ENCODE data around the gene RPL28.

Gene RPL28

DNA sequence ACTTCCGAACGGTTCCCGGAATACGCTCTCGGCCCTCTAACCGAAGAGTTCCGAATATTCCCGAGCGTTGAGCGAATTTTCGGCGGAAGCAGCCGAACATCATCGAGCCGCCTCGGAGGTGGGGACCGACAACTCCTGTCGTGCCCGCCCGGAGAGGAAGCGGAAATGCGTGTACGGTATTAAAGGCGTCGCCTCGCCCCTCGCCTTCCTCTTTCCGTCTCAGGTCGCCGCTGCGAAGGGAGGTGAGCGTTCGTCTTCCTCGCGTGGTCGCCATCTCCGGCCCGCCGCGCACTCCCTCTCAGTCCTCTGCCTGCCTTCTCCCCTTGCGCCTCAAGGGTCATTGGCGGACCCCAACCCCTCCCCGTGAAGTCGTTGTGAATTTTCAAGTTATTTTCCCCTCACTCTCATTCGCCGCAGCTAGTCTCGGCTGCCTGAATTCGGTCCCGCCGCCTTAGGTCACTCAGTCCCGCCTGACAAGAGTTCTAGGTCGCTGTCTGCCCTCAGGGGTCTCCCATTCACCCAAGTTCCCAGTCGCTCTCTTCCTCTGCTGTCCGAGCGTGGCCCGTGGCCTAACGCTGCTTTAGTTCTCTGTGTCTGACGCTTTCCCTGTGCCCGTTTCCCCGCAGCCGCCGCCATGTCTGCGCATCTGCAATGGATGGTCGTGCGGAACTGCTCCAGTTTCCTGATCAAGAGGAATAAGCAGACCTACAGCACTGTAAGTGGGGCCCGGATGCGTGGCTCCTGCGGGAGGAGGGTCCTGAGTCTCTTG is at the start of gene RPL28:
TSS of gene RPL28 (plus strand) at position 209 of the 769 bp plus-strand sequence. CDS start at position 635, 426 bp downstream.
- no peaks in the 10 kb centered on the region for H3K27me3 ChIP-seq (ENCODE audit: insufficient read depth, low read length, poor library complexity)
- H3K4me1 ChIP-seq (ENCODE audit: insufficient read depth, low read length): peaks cover 63% of the 10 kb centered on the region
- H3K27ac ChIP-seq (ENCODE audit: low read length): peak within 1 kb of the TSS; percentile 93
- H3K36me3 ChIP-seq (ENCODE audit: insufficient read depth, low read length): peaks cover 48% of the 10 kb centered on the region
- peak within 1 kb of the TSS; percentile 98 for H3K4me2 ChIP-seq (ENCODE audit: insufficient read depth, low read length)
- no peaks in the 10 kb centered on the region for H3K9me3 ChIP-seq (ENCODE audit: insufficient read depth, low read length, severe bottlenecking)
- peak within 1 kb of the TSS; percentile 81 for H2AFZ ChIP-seq (ENCODE audit: low read depth, low read length)
- peaks cover 51% of the 10 kb centered on the region for H4K20me1 ChIP-seq (ENCODE audit: insufficient read depth, low read length)
- ATAC-seq (ENCODE audit: insufficient read depth, low read depth) (peak; percentile 71), DNase-seq (peak; percentile 99)
- peak within 1 kb of the TSS; percentile 82 for H3K9ac ChIP-seq (ENCODE audit: low read depth, low read length)
- peaks cover 77% of the 10 kb centered on the region for H3K79me2 ChIP-seq (ENCODE audit: insufficient read depth, low read length)
- TF ChIP-seq, protein P1, sequence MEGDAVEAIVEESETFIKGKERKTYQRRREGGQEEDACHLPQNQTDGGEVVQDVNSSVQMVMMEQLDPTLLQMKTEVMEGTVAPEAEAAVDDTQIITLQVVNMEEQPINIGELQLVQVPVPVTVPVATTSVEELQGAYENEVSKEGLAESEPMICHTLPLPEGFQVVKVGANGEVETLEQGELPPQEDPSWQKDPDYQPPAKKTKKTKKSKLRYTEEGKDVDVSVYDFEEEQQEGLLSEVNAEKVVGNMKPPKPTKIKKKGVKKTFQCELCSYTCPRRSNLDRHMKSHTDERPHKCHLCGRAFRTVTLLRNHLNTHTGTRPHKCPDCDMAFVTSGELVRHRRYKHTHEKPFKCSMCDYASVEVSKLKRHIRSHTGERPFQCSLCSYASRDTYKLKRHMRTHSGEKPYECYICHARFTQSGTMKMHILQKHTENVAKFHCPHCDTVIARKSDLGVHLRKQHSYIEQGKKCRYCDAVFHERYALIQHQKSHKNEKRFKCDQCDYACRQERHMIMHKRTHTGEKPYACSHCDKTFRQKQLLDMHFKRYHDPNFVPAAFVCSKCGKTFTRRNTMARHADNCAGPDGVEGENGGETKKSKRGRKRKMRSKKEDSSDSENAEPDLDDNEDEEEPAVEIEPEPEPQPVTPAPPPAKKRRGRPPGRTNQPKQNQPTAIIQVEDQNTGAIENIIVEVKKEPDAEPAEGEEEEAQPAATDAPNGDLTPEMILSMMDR (IDR thresholded peaks at IDR 0.05; ENCODE audit: borderline replicate concordance, extremely low read depth, low read length, poor library complexity, severe bottlenecking): no peak
- no peak for TF ChIP-seq EZH2 (IDR thresholded peaks at IDR 0.05; ENCODE audit: borderline replicate concordance, low read depth, low read length, severe bottlenecking)
- peak within 1 kb of the TSS; percentile 45 to 69 for H3K4me3 ChIP-seq (ENCODE audit: low read depth in 1 of 2, low read length in 2 of 2)

DNA sequence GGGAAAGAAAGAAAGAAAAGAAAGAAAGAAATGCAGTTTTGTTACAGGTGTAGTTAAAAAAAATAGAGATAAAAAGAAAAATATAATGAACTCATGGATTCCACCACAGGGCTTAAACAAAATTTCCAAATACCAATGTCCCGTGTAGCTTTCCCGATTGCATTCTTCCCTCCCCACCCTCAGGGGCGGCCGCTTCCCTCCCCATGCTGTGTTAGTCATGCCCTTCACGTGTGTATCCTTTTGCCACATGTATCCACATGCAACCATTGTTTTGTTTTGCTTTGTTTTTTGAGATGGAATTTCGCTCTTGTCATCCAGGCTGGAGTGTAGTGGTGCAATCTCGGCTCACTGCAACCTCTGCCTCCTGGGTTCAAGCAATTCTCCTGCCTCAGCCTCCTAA is 49.6 kb upstream of the RPL28 start:
- no peak for DNase-seq
- no peaks in the 10 kb centered on the region for H3K27me3 ChIP-seq (ENCODE audit: insufficient read depth, low read length, poor library complexity)
- TF ChIP-seq, protein P1 (IDR thresholded peaks at IDR 0.05; ENCODE audit: borderline replicate concordance, extremely low read depth, low read length, poor library complexity, severe bottlenecking): no peak
- no peak for TF ChIP-seq EZH2 (IDR thresholded peaks at IDR 0.05; ENCODE audit: borderline replicate concordance, low read depth, low read length, severe bottlenecking)

DNA sequence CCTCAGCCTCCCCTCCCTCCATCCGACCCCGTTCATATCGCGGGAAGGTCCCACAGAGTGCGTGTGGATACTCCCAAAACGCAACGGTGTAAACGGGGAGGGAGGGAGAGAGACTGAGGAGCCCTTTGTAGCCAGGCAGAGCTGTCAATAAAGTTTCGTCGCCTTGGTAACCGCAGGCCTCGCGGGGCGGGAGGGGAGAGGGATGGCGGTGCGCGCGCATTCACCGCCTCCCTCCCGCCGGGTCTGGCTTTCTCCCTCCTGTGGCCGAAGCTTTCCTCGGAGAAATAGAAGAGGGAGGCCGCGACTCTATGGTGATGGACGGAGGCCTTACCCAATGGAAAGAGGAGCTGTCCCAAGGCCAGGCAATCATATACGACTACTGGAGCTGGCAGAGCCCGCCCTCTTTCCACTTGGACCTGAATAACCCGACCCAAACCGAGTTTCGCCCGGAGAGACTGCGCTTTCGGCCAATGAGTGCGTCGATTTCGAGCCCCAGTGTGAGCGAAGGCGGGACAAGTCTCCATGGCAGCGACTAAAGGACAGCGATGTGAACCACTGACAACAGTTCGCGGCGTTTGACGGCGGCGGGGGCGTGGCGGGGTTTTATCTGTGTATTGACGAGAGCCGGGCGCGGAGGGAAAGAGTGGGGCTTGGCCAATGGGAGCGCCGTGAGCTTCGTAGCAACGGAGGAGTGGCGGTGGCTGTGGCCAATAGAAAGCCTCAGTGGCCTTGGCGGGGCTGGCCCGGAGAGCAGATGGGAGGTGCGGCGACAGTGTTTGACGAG is 46.4 kb upstream of the RPL28 start, which contains the start of gene KMT5C:
TSS of gene KMT5C (plus strand) at position 772 of the 784 bp plus-strand sequence. CDS start 2,061 bp downstream, outside the sequence.
- Histone ChIP-seq H2AFZ (ENCODE audit: low read depth, low read length) (peak within 1 kb of the TSS; percentile 62), H4K20me1 (ENCODE audit: insufficient read depth, low read length) (peaks cover 26% of the 10 kb centered on the region), H3K27me3 (ENCODE audit: insufficient read depth, low read length, poor library complexity) (no peaks in the 10 kb centered on the region), H3K4me2 (ENCODE audit: insufficient read depth, low read length) (peak within 1 kb of the TSS; percentile 91), H3K9ac (ENCODE audit: low read depth, low read length) (peak within 1 kb of the TSS; percentile 93), H3K79me2 (ENCODE audit: insufficient read depth, low read length) (peaks cover 28% of the 10 kb centered on the region), H3K4me3 (ENCODE audit: low read depth in 1 of 2, low read length in 2 of 2) (peak within 1 kb of the TSS; percentile 84 to 92), H3K27ac (ENCODE audit: low read length) (peak within 1 kb of the TSS; percentile 89), H3K36me3 (ENCODE audit: insufficient read depth, low read length) (peaks cover 28% of the 10 kb centered on the region), H3K9me3 (ENCODE audit: insufficient read depth, low read length, severe bottlenecking) (no peaks in the 10 kb centered on the region), H3K4me1 (ENCODE audit: insufficient read depth, low read length) (peaks cover 34% of the 10 kb centered on the region)
- TF ChIP-seq, protein P1 (IDR thresholded peaks at IDR 0.05; ENCODE audit: borderline replicate concordance, extremely low read depth, low read length, poor library complexity, severe bottlenecking): peak; percentile 36
- no peak for TF ChIP-seq EZH2 (IDR thresholded peaks at IDR 0.05; ENCODE audit: borderline replicate concordance, low read depth, low read length, severe bottlenecking)
- peak; percentile 84 for ATAC-seq (ENCODE audit: insufficient read depth, low read depth)
- peak; percentile 100 for DNase-seq

More for the DNA sequence above, 49.6 kb upstream of the RPL28 start:
- H3K9ac ChIP-seq (ENCODE audit: low read depth, low read length): no peak overlapping the region
- H3K36me3 ChIP-seq (ENCODE audit: insufficient read depth, low read length): no peaks in the 10 kb centered on the region
- peaks cover 18% of the 10 kb centered on the region for H3K4me1 ChIP-seq (ENCODE audit: insufficient read depth, low read length)
- no peak overlapping the region for H2AFZ ChIP-seq (ENCODE audit: low read depth, low read length)
- peaks cover 12% of the 10 kb centered on the region for H3K79me2 ChIP-seq (ENCODE audit: insufficient read depth, low read length)
- no peak overlapping the region for H3K27ac ChIP-seq (ENCODE audit: low read length)
- H4K20me1 ChIP-seq (ENCODE audit: insufficient read depth, low read length): no peaks in the 10 kb centered on the region
- no peak for ATAC-seq (ENCODE audit: insufficient read depth, low read depth)
- H3K4me3 ChIP-seq (ENCODE audit: low read depth in 1 of 2, low read length in 2 of 2): no peak overlapping the region
- no peak overlapping the region for H3K4me2 ChIP-seq (ENCODE audit: insufficient read depth, low read length)
- no peaks in the 10 kb centered on the region for H3K9me3 ChIP-seq (ENCODE audit: insufficient read depth, low read length, severe bottlenecking)
